HG03103 (cell line): ENCODE measurements around the gene DPF3.
"Not testable (repeated sequence)": the region's sequence is repeated elsewhere in the genome, so short reads cannot be mapped to it uniquely, and the experiment has no call there.

ENCODE experiments used
- ATAC-seq: cut with Tn5 transposase; IDR thresholded peaks from one replicate; pipeline ENCODE4 v1.9.1; 2021; ENCODE audit warnings: low read depth; ENCODE audit not compliant: unreplicated experiment

DPF3 gene

DNA sequence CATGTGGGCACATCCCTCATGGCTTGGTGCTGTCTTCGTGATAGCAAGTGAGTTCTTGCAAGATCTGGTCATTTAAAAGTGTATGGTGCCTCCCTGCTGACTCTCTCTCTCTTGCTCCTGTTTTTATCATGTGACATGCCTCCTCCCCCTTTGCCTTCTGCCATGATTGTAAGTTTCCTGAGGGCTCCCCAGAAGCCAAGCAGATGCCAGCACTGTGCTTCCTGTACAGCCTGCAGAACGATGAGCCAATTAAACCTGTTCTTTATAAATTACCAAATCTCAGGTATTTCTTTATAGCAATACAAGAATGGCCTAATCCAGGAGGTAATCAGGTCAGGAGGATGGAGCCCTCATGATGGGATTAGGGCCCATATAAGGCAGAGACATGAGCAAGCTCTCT is 116.3 kb downstream of the DPF3 start:
- no peak for ATAC-seq

DNA sequence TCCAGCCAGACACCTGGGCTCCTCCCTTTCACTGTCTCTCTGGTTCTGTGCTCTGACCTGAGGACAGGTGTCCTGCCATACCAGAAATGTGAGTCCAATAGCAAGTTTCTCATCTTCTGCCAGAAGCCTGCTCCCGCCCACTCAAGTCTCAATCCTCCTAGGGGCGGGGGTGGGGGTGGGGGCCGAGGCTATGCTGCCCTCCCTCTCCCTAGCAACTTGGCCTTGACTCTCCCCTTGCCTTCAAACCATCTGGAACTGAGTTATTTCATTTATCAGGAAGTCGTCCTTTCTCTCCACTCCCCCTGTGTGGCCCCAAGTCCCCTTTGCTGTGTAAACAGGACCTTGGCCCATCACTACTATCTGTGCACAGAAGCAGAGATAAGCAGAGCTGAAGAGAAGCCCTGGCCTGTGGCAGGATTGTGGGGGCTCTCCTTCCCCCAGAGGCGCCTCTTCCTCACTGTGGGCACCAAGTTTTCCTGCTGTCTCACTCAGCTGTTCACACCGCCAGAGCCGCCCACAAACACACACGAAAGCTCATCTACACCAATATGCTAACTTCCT is 117.1 kb downstream of the DPF3 start:
- no peak for ATAC-seq

DNA sequence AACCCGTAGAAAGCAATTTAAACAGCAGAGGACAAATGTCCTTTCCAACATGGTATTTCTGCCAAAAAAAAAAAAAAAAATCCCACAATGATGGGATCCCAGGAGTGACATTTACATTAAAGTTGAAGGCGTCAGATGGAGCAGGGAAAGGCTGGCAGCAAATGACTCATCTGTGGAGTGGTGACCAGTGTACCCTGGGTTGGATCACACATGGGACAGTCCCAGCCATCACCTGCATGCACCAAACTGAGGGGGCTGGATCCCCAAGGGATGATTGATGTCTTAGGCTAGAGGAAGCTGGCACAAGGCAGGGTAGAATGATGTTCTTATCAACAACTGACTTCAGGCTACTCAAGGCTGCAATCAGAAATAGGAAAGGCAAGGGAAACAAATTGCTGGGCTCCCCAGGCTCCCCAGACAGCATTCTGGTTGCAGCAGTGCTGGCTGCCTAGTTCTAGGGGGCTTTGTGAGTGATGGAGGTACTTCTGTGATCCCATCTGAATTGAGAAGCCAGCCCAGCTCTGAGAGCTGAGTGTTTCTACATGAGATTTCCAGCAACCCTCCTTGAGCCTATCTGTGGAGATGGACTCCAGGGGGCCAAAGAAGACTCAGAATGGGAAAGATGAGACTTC is 117.9 kb downstream of the DPF3 start:
- no peak for ATAC-seq

DNA sequence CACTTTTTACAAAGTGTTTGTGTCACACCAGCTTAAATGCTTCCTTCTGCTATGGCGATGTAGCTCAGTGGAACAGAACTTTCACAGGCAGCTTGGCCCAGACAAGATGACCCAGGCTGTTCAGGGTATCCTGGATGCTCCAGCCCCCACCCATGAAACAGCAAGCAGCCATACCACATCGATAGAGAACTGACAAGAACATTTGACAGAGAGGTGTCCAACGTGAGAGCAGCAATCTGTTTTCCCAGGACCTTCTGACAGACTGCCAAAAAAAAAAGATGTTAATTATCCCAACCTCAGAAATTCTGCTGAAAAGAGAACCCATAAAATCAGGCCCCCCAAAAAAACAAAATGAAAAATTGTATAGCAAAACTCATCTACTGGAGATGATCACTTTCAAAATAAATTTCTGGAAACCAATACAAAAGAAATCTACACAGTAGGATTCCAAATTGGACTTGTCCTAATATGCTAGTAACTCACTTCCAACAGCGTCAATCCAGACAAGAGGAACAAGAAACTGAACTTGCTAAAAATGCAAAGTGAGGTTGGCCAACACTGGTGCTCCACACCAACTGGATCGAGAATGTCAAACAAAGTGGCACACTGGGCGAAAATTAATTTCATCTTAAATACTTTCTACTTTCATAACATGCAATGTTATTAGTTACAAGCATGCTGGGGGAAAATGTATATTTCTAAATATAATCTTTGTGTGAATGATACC is 118.8 kb downstream of the DPF3 start:
- no peak for ATAC-seq

DNA sequence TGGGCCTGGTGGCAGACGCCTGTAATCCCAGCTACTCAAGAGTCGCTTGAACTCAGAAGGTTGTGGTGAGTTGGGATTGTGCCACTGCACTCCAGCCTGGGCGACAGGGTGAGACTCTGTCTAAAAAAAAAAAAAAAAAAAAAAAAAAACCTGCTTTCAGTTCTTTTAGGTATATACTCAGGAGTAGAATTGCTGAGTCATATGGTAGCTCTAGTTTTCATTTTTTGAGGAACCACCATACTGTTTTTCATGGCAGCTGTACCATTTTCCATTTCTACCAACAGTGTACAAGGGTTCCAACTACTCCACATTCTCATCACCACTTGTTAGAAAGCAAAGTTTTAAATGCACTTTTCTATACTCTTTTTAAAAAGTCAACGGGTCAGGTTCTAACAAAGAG is 119.8 kb downstream of the DPF3 start:
- ATAC-seq: no peak

DNA sequence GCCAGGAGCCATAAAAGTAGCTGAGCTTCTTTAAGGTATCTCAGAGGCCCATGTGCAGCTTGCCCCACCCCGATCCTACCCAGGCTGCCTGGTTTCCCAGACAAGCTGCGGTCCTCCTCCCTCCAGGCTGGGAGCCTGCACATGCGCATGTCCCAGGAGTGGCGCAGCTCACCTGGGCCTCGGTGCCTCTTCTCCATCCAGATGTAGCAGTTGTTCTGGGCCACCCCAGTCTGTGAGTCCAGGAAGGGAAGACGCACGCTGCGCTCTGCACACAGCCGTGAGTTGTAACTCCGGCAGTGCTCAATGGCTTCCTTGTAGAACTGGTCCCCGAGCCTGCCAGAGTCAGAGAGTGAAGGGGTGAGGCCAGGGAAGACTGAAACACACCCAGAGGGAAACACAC is 122.3 kb downstream of the DPF3 start:
- no peak for ATAC-seq

DNA sequence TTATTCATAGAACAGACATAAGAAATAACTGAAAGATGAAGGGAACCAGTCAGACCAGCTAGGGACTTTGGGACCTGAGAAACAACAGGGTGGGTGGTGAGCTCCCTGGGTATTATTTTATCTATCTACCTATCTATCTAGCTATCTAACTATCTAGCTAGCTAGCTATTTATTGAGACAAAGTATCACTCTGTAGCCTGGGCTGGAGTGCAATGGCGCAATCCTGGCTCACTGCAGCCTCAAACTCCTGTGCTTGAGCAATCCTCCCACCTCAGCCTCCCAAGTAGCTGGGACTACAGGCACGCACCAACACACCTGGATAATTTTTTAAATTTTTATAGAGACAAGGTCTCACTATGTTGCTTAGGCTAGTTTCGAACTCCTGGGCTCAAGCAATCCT is 127.6 kb downstream of the DPF3 start:
- ATAC-seq: no peak

DNA sequence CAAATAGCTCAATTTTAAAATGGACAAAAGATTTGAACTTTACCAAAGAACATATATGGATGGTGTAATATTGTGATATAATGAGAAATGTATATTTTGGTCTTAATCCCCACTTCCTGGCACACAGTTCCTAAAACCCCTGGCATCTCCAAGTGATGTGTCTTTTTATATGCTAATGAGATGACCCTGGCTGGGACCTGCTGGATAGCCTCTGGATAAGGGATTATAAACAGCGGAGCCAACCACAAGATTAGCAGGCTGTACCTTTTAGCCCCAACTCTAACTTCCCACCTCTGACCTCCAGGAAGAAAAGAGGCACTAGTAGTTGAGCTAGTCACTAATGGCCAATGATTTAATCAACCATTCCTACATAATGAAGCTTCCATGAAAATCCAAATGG is 130.0 kb downstream of the DPF3 start:
- ATAC-seq: no peak

DNA sequence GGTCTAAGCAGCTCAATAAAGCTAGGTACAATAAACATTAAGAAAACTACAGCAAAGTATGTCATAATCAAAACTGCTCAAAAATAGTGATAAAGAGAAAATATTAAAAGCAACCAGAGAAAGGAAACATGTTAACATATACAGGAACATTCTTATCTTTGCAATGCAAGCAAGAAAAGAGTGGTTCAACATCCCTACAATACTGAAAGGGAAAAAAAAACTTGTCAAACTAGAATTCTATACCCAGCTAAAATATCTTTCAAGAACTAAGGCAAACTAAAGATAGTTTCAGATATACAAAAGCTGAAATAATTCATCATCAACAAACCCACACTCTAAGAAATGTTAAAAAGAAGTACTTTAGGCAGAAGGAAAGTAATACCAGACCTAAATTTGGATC is 134.2 kb downstream of the DPF3 start:
- ATAC-seq: no peak

DNA sequence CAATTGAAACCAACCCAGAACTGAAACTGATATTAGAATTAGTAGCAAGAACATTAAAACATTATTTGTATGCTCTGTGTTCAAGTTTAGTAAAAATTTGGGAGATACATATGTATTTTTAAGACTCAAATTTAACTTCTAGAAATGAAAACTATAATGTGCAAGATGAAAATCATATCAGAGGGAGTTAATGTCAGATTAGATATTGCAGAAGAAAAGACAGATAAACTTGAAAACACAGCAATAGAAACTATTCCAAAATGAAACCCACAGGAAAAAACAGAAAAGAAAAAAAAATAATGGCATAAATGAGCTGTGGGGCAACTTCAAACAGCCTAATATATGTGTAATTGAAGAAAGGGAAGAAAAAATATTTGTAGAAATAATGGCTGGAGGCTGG is 134.9 kb downstream of the DPF3 start:
- ATAC-seq: no peak

DNA sequence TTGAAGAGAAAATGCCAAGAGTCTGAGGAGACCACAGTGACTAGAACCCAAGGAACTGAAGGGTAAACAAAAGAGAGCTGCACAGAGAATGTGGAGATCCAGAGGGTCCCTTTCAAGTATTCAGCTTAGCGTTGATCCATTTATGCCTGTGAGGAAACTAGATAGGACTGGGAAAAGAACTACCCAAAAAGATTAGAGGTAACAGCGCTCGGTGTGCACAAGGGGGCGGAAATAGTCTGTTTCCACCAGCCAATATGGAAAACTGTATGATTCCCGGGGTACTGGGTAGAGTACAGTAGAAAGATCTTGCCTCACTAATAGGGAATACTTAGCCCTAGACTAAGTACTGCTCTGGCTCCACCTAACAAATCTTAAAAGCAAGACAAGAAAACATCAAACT is 135.5 kb downstream of the DPF3 start:
- no peak for ATAC-seq

DNA sequence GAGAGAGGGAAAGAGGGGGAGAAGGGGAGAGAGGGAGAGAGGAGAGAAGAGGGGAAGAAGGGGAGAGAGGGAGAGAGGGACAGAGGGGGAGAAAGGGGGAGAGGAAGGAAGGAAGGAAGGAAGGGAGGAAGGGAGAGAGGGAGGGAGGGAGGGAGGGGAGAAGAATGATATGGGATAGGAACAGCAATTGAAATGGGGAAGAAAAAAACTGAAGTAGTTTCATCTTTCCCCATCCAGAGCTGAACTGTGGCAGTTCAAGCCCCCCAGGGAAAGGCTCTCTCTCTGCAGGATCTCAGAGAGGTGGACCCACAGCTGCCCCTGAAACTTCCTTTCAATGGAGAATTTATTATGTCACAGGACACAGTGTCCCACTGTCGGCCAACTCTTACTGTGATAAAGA is 136.9 kb downstream of the DPF3 start:
- no peak for ATAC-seq

DNA sequence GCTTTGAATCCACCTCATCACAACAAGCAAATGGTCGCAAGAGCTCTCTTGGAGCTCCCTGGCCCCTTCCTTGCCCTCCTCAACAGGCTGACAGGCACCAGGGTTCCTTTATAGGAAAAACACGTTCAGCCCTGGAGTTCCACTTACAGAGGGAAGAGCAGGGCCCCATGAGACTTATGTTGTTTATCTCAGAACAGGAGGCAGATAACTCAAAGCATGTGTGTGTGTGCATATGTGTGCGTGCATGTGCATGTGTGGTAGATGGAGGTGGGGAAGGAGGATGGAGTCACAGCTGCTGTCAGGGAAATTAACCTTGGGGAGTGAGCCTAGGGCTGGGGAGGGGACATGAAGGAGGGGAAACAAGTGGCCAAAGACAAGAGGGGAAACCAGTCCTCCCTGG is 138.1 kb downstream of the DPF3 start:
- ATAC-seq: no peak

DNA sequence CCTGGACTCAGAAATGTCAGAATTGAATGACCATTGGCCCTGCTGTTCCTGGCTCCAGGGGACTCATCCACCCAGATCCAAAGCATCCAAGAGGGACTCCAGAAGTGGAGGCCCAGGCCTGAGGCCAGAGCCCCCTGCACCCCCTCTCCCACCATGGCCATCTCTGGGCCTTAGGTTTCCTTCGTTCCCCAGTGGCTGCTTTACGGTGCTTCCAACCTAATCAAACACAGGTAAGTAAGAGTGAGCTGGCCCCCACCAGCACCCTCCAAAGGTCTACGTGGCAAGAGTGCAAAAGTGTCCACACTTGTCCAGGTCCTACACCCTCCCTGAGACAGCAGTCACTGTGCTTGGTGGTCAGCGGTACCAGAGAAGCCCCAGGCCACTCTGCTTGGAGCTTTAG is 139.0 kb downstream of the DPF3 start:
- ATAC-seq: no peak

DNA sequence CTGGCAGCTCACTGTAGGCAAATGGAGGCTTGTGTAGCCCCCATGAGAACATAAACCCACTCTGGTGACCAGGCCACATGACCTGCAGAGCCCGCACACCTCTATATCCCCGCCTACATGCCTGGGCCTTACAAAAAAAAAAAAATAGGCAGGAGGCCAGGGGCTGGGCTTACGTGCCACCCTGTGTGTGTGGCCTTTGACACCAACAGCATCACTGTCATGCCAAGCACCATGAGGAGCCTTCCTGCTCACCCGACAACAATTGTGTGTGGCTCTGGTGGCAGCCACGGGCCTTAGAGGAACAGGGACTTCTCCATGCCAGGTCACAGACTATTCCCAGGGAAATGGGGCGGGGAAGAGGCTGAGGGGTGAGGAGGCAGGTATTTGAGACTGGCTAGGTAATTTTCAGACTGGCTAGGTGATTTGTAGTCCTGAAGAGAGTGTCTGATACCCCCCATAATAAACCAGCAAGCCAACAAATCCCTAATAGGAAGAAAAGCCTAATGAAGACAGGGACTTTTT is 140.0 kb downstream of the DPF3 start:
- ATAC-seq: no peak

DNA sequence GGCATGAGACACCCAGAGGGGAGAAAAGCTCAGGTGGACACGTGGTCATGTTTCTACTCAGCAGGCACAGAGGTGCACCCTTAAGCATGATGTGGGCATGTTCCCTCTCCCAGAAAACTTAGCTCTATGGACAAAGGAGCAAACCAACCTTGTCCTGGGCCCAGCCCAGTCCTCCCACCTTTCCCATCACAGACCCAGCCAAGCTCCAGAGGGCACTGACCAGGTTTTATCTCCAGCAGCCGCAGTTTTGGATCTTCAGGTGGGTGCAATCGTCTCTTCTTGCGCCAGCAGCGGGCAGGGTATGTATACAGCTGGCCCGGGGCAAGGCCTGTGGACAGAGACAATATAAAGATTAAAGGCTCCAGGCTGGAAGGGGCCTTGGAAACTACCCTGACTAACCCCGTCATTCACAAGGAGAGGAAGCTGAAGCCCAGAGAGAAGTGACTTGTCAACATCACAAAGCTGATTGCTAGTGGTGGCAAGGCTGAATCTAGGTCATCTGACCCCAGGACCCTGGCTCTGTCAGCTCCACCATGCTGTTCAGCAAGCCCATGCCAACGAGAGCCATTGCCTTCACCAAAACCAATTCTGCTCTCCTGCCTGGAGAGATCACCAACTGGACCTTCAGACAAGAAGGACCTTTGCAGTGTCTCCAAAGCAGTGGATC is 140.7 kb downstream of the DPF3 start:
- ATAC-seq: no peak

DNA sequence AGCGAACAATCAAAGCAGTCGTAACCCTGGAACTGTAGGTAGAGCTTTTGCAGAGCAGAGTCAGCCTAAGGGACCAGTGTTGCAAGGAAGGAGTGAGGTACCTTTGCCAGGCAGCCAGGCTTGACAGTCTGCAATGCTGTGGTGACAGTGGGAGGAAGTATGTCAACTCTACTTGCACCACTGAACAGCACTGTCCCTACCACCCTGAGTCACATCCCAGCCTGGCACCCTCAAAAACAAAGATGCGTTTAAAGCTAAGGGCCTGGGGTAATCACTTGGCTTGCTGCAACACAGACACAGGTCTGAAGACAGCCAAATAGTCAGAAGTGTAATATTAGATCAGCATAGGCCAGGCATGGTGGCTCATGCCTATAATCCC is 141.9 kb downstream of the DPF3 start:
- ATAC-seq: no peak

DNA sequence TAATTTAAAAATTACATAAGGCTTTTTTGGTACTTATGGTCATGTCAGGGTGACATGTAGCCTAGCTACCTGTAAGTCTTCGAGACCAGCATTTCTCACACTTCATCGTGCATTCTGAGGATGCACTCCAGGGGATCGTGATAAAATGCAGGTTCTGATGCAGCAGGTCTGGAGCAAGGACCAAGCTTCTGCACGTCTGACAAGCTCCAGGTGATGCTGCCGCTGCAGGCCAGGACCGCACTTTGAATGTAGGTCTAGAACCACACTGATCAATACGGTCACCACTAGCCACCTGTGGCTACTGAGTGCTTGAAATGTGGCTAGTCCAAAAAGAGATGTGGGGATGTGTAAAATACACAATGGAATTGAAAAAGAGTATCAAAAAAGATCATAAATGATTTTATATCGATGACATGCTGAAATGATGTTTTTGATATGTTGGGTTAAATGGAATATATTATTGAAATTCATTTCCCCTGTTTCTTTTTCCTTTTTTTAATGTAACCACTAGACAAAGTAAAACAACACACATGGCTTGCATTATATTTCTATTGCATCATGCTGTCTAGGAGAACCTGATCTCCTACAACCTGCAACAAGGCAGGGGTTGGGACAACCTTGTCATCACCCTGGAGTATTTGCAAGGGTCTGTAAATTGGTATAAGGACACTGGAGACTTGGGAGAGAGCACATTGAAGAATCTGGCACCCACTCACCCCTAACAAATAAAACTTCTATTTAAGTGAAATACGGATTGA is 142.4 kb downstream of the DPF3 start:
- no peak for ATAC-seq

DNA sequence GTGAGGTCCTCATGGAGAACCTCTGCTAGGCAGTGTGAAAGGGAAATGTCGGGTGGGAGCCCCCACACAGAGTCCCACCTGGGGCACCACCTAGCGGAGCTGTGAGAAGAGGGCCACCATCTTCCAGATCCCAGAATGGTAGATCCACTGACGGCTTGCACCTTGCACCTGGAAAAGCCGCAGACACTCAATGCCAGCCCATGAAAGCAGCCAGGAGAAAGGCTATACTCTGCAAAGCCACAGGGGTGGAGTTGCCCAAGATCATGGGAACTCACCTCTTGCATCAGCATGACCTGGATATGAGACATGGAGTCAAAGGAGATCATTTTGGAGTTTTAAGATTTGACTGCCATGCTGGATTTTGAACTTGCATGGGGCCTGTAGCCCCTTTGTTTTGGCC is 145.0 kb downstream of the DPF3 start:
- ATAC-seq: not testable (repeated sequence)

DNA sequence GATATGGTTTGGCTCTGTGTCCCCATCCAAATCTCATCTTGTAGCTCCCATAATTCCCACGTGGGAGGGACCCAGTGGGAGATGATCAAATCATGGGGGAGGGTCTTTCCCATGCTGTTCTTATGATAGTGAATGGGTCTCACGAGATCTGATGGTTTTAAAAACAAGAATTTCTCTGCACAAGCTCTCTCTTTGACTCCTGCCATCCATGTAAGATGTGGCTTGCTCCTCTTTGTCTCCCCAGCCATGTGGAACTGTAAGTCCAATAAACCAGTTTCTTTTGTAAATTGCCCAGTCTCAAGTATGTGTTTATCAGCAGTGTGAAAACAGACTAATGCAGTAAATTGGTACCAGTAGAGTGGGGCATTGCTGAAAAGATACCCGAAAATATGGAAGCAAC is 146.2 kb downstream of the DPF3 start:
- ATAC-seq: no peak
